Lung microvascular endothelial cell (primary cell): ENCODE data around the gene CILP. TPM values are rescaled to one million over a fixed set of nuclear protein-coding genes. Genes with fewer than 3 reads are reported as not detected.
A peak's percentile ranks its signal among the peaks of the same experiment; 100 is the strongest.
"Not testable (repeated sequence)": the region's sequence is repeated elsewhere in the genome, so short reads cannot be mapped to it uniquely, and the experiment has no call there.

Experiments used
- DNase-seq, 2 donors: peaks; one replicate each; pipeline versions ENCODE4 v3.0.0 to v3.0.0-alpha.2; 2010; ENCODE audit warnings: low read depth in 2 of 2
- total RNA-seq: library from RNA; depleted of rRNA; stranded (reverse); fragments of >200 nt; gene quantifications from 2 replicates; pipeline ENCODE4 v1.2.1, GENCODE V29; 2014

The CILP gene
- total RNA-seq, 1 donor from 2014 or later: not detected

GRCh38 chr15:65196637-65197336, 14.5 kb downstream of the CILP start:
- DNase-seq: no peak

DNA sequence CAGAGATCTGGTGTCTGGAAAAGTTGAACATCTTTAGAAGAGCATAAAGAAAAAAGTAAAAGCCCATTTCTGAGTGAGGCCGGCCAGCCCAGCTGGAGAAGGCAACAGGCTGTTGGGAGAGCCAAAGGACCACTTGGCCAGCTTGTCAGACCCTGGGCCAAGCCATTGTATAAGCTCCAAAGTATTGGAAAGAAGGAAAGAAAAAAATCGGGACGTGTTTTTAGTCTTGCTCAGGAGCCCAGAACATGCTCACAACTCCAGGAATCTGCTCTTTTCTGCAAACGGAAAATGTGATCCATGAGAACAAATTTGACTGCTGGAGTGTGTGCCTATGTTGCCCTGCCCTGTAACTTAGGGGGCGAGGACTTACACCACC, 15.7 kb downstream of the CILP start:
- DNase-seq: no peak

DNA sequence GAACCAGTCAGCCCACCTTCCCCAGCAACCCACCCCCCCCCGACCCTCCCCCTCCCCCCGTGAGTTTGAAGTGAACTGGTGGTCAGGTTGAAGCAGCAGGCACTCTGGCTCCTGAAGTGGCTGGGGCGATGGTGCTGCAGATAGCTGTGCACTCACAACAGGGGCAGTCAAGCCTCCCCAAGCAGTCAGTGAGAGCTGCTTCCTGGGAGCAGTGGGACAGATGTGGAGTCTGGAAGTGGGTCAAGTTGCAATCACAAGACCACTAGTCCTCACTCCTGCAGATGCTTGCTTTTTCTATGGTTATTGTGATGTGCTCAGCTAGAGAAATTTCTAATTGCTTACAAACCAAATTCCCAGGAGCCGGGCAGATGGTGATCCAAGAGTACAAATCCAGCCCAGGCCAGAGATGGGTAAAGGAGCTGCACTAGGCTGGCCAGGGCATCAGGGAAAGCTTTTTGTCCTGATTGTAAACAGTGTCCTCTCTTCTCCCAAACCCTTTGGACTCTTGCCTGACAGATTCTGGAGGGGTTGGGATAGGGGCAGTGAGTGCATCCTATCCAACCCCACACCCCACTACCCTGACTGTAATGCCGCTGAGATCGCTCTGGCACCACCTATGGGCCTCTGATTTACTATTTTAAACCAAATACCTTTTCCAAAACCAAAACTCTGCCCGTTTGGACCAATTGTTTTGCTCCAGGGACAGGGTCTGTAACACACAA, 16.3 kb downstream of the CILP start:
- no peak for DNase-seq

DNA sequence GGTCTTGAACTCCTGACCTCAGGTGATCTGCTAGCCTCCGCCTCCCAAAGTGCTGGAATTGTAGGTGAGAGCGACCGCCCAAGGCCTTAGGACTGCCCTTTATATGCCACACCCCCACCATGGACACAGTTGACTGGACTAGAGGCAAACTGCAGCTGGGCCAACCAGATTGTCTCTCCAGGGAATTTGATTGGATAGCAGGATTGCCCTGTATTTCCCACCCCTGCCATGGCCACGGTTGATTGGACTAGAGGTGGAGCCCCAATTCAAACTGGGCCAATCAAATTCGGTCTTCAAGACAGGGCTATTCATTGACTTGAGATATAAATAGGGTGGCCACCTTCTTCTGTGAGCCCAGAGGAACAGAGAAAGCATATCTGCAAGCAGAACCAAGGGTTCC, 19.3 kb downstream of the CILP start:
- peak; percentile 34 to 53 for DNase-seq

- peak; percentile 62 to 65 for DNase-seq
These were observed 22.1 kb downstream of the CILP start for GRCh38 chr15:65189102-65189740.

- not testable (repeated sequence) for DNase-seq
These were observed 22.8 kb downstream of the CILP start for GRCh38 chr15:65188472-65188871.

- peak; percentile 90 to 94 for DNase-seq
These were observed 26.2 kb downstream of the CILP start, which contains the start of gene CLPX for GRCh38 chr15:65184868-65185717. CLPX (minus strand) TSS chr15:65185342; CDS start chr15:65185153, 189 bp downstream.

- peak; percentile 80 to 82 for DNase-seq
These were observed 26.9 kb downstream of the CILP start for GRCh38 chr15:65184305-65184867.

DNA sequence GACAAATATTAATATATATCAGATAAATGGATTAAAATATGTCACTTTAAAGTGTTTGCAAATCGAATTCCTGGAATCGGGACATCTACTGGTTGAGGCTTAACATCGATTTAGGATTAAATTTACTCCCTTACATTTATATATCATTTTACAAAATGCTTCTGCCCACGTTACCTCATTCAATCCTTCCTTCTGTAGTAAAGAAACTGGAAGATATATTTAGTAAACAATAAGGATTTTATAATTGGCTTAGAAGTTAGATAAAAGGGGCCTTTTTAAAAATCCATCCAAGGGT, 27.5 kb downstream of the CILP start:
- DNase-seq: no peak

DNA sequence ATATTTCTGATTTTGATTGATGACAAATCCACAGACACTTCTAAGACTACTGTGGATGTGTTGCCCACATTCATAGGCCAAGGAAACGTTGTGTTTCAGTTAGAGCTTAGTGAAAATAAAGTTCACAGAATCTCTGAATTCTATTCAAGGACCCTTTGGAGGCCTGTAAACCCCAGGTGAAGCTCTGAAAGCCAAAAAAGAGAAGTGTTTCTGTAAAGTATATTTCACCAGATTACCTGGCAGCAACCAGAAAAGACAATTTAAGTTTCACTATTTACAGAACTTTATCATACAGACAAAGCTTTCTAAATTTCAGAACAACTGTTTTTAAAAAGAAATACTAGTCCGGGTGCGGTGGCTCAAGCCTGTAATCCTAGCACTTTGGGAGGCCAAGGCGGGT, 28.7 kb downstream of the CILP start:
- no peak for DNase-seq

DNA sequence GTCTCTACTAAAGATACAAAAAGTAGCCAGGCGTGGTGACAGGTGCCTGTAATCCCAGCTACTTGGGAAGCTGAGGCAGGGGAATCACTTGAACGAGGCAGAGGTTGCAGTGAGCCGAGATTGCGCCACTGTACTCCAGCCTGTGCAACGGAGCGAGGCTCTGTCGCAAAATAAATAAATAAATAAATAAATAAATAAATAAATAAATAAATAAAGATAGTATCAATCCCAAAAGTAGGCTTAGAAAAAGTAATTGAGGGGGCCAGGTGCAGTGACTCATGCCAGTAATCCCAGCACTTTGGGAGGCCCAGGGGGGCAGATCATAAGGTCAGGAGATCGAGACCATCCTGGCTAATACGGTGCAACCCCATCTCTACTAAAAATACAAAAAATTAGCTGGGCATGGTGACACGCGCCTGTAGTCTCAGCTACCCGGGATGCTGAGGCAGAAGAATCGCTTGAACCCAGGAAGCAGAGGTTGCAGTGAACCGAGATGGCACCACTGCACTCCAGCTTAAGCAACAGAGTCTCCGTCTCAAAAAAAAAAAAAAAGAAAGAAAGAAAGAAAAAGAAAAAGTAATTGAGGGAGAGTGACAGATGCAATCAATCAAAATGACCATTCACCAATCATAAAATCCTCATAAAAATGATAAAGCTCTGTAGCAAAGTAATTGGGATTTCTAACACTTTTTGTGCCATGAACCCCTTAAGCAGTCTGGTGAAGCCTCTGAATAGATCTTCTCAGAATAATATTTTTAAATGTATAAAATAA, 29.5 kb downstream of the CILP start:
- DNase-seq: not testable (repeated sequence)

GRCh38 chr15:65180167-65180566, 31.1 kb downstream of the CILP start:
- DNase-seq: no peak

DNA sequence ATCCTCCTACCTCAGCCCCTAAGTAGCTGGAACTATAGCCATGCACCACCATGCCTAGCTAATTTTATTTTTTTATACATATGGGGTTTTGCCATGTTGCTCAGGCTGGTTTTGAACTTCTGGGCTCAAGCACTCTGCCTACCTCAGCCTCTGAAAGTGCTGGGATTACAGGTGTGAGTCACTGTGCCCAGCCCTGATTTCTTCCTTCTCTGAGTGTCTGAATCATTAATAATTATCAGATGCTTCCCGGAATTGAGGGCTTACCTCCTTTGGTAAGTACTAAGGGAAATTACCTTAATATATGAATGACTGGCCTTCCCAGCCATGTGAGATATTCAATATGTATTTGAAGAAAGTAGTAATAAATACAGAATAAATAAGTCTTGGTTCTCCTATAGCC, 33.4 kb downstream of the CILP start:
- DNase-seq: no peak

DNA sequence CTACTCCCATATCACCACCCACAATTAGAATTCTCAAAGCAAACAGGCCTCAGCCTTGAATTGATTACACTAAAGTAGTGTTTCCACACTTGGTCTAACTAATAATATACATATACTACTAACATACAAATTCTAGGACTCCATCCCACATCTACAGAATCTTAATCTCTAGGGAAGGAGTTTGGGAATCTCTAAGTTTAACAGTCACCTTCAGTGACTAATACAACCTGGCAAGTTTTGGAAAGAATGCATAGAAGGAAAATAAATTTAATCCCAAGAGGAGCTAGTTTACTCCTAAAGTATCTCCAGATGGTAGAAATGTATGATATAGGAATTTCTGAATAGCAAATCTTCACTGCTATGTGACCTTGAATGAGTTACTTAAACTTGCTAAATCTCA, 35.2 kb downstream of the CILP start:
- DNase-seq: no peak

- DNase-seq: no peak
These were observed 35.8 kb downstream of the CILP start for GRCh38 chr15:65175511-65175910.

GRCh38 chr15:65174509-65174908, 36.8 kb downstream of the CILP start:
- DNase-seq: no peak

- no peak for DNase-seq
These were observed 38.7 kb downstream of the CILP start for GRCh38 chr15:65172531-65172930.

GRCh38 chr15:65171428-65171827, 39.8 kb downstream of the CILP start:
- no peak for DNase-seq

DNA sequence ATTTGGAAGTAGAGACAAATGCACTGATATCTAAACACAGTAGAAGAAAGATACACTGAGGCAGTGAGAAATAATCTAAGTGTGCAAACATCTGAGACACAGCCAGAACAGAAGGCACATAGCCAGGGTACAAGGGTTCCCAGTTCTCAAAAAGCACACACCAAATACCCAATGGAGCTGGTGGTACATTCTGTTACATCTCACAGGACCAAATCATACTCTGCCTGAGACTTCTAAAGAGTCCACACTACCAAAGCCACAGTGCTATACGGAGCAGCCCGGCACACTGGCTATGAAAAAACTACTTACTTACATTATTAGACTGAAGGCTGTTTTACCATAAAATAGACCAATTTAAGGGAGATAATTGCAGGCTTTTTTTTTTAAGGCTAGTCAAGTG, 45.4 kb downstream of the CILP start:
- no peak for DNase-seq

DNA sequence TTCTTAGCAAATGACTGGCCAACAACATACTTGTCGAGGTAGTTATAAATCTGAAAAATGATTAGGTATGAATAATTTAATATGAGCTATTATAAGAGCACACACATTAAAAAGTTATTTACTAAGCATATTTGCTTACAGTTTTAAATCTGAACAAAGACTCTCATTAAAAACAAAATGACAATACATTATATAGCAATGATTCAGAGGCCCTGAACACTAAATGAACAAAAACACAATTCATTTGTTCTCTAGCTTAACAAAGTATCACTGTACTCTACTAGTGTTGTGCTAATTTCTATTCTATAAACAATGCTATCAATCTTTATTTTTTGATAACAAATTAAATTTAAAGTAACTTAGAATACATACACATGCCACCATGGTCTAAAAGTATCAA, 47.1 kb downstream of the CILP start:
- DNase-seq: no peak

- no peak for DNase-seq
These were observed 48.2 kb downstream of the CILP start for GRCh38 chr15:65163041-65163440.
